Measurements from ENCODE around the gene TNIP1.

DNA sequence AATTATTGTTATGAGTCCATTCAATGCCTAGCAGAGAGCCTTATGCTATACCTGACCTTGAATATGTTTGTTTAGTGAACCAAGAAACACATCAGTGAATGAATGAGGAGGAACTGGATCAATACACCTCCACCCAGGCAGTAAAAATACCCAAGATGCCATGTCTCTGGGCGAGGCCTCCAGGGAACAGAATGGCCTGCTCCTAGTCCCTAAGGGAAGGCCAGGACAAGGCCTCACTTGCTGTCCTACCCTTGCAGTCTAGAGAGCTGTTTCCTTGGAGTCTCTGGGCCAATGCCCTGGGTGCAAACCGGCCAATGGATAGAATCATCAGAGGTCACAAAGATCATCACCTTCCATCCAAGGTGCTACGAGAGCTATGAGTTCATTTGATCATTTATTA is 26.1 kb downstream of the TNIP1 start:
- no peak for TF ChIP-seq JUN (IDR thresholded peaks at IDR 0.05)
- TF ChIP-seq RAD21 (conservative IDR thresholded peaks at IDR 0.05 in 1 of 2, IDR thresholded peaks at IDR 0.05 in 1 of 2) = no peak
- TF ChIP-seq, protein P1, sequence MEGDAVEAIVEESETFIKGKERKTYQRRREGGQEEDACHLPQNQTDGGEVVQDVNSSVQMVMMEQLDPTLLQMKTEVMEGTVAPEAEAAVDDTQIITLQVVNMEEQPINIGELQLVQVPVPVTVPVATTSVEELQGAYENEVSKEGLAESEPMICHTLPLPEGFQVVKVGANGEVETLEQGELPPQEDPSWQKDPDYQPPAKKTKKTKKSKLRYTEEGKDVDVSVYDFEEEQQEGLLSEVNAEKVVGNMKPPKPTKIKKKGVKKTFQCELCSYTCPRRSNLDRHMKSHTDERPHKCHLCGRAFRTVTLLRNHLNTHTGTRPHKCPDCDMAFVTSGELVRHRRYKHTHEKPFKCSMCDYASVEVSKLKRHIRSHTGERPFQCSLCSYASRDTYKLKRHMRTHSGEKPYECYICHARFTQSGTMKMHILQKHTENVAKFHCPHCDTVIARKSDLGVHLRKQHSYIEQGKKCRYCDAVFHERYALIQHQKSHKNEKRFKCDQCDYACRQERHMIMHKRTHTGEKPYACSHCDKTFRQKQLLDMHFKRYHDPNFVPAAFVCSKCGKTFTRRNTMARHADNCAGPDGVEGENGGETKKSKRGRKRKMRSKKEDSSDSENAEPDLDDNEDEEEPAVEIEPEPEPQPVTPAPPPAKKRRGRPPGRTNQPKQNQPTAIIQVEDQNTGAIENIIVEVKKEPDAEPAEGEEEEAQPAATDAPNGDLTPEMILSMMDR (IDR thresholded peaks at IDR 0.05) = no peak
- no peak for TF ChIP-seq CBX8 (IDR thresholded peaks at IDR 0.05)
- no peak for TF ChIP-seq RCOR1 (IDR thresholded peaks at IDR 0.05; ENCODE audit: low read depth, low read length)
- TF ChIP-seq RFX5 (IDR thresholded peaks at IDR 0.05) = no peak
- no peak for TF ChIP-seq PBX3 (IDR thresholded peaks at IDR 0.05)
- no peak for TF ChIP-seq EP300 (IDR thresholded peaks at IDR 0.05)
- TF ChIP-seq GATA3 (IDR thresholded peaks at IDR 0.05; ENCODE audit: borderline replicate concordance) = no peak
- TF ChIP-seq, protein P2, sequence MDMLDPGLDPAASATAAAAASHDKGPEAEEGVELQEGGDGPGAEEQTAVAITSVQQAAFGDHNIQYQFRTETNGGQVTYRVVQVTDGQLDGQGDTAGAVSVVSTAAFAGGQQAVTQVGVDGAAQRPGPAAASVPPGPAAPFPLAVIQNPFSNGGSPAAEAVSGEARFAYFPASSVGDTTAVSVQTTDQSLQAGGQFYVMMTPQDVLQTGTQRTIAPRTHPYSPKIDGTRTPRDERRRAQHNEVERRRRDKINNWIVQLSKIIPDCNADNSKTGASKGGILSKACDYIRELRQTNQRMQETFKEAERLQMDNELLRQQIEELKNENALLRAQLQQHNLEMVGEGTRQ (IDR thresholded peaks at IDR 0.05) = no peak
- TF ChIP-seq, protein P3, sequence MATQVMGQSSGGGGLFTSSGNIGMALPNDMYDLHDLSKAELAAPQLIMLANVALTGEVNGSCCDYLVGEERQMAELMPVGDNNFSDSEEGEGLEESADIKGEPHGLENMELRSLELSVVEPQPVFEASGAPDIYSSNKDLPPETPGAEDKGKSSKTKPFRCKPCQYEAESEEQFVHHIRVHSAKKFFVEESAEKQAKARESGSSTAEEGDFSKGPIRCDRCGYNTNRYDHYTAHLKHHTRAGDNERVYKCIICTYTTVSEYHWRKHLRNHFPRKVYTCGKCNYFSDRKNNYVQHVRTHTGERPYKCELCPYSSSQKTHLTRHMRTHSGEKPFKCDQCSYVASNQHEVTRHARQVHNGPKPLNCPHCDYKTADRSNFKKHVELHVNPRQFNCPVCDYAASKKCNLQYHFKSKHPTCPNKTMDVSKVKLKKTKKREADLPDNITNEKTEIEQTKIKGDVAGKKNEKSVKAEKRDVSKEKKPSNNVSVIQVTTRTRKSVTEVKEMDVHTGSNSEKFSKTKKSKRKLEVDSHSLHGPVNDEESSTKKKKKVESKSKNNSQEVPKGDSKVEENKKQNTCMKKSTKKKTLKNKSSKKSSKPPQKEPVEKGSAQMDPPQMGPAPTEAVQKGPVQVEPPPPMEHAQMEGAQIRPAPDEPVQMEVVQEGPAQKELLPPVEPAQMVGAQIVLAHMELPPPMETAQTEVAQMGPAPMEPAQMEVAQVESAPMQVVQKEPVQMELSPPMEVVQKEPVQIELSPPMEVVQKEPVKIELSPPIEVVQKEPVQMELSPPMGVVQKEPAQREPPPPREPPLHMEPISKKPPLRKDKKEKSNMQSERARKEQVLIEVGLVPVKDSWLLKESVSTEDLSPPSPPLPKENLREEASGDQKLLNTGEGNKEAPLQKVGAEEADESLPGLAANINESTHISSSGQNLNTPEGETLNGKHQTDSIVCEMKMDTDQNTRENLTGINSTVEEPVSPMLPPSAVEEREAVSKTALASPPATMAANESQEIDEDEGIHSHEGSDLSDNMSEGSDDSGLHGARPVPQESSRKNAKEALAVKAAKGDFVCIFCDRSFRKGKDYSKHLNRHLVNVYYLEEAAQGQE (IDR thresholded peaks at IDR 0.05) = no peak
- no peak for TF ChIP-seq ZFP36 (IDR thresholded peaks at IDR 0.05; ENCODE audit: borderline replicate concordance, partially characterized antibody)
- no peak for TF ChIP-seq BHLHE40 (IDR thresholded peaks at IDR 0.05; ENCODE audit: low read depth, low read length)
- no peak for TF ChIP-seq MAZ (IDR thresholded peaks at IDR 0.05; ENCODE audit: borderline replicate concordance, low read depth, low read length)

Data from A549 (cell line).